Measurements from ENCODE around the gene ELMO3.

Gene ELMO3

DNA sequence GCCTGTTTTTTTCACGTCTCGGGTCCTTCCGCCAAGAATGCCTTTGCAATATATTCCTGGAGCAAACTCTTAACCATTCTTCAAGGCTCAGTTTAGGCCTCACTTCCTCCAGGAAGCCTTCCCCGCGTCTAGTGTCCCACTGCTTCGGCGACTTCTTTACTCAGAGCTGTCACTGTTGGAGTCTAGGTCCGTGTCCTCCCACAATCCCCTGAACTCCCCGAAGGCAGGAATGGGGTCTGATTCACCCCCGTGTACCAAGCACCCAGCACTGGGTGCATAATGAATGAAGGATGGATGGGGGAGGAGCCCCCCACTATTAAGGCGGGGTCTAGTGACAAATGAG, 15.7 kb upstream of the ELMO3 start:
- DNase-seq (ENCODE audit: low spot score): no peak

DNA sequence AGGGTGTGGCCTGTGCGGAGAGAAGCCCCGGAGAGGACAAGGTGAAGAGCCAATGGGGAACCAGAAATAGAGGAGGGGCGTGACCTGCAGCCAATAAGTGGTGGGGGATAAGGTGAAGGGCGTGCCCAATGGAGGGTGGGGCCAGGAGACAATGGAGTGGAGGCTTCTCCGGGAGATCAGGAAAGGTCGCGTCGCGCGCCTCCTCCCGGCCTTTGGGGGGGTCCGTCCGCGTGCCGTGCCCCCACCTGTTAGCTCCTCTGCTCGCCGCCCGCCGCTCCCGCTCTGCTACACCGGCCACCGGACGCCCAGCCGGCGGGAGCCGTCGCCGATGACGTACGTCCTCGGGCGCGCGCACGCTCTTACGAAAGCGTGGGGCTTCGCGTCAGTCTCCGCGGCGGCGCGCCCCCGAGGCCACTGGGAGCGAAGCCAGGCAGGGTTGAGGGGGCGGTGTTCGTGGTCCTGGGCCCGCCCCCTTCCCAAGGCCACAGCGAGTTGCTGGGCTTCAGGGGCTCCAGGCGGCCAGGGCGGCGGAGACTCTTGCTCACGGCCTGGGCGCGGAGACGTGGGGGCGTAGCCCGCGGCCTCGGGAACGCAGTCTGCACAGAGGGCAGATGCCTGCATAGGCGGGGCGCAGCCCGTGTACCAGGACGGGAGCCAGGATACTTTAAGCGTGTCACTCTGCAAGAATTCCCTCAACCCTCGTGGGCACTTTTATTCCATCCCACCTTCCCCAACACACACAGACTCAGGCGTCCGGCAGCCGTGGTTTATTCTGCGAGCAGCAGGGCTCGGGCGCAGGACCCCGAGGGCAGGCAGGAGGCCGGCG, 15.1 kb upstream of the ELMO3 start, which contains the start of gene MATCAP1:
Gene MATCAP1 (minus strand): TSS at position 337 of the 826 bp plus-strand sequence. CDS start 3,353 bp downstream, outside the sequence.
- DNase-seq (ENCODE audit: low spot score): peak; percentile 97

DNA sequence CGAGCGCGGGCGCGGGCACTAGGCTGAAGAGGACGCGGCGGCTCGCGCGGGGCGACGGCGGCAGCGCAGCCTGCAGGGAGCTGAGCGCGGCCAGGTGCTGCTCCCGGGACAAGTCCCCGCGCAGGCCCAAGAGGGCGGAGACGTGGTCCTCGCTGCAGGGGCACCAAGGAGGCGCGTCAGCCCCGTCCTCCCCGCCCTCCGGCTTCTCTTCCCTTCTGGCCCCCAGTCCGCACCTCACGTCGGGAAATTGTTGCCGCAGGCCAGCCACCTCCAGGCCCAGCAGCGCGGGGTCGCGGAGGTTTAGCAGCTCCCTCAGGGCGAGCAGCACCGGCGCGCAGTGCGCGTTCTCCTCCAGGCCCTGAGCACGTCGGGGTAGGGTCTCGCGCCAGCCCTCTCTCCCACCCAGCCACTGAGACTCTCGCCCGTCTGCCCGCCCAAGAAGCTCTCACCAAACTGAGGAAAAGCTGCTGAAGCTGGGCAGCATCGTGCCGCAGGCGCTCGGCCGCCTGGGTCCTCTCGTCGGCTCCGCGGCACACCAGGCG, 14.4 kb upstream of the ELMO3 start:
- no peak for DNase-seq (ENCODE audit: low spot score)

DNA sequence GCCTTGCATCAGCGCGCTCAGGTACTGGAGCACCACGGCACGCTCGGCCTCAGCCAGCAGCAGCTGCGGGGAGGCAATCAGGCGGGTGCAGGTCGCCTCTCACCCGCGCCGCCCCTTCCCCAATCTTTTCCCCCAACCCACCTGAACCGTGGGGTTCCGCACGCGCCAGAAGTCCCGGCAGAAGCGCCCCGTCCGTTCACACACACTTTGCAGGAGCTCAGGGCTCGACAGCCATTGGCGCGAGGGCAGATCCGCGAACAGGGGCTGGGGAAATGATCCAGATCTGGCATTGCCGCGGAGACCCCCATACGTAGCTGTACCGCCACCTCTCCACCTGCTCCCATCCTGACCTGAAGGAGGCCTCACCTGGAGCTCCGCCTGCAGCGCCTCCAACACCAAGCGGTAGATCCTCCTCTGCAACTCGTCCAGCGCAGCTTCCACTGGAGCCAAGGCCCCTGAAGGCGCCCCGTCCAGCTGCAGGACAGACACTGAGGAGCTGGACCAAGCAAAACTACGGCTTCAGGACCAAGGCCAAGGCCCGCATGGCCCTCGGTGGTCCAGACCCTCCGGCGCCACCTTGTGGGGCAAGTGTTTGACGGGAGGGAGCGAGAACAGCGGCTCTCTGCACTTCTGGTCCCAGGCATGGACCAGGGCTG, 13.8 kb upstream of the ELMO3 start:
- DNase-seq (ENCODE audit: low spot score): peak; percentile 80

DNA sequence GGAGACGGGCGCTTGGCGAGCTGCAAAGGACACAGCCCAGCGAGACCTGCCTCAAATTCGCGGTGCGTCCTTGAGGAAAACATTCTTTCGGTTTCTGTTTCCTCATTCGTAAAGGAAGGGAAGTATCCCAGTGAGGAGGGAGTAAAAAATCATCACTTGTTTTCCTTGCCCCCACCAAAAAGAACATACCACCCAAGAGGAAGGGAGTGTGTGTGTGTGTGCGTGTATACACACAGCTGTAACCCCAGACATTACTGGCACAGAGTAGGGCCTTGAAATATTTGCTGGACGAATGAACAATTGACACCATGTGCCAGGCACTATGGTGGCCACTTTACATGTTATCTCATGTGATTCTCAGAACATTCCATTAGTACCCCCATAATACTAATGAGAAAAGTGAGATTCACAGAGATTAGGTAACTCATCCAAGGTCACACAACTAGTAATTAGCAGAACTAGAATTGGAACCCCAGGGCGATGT, 13.2 kb upstream of the ELMO3 start:
- no peak for DNase-seq (ENCODE audit: low spot score)

DNA sequence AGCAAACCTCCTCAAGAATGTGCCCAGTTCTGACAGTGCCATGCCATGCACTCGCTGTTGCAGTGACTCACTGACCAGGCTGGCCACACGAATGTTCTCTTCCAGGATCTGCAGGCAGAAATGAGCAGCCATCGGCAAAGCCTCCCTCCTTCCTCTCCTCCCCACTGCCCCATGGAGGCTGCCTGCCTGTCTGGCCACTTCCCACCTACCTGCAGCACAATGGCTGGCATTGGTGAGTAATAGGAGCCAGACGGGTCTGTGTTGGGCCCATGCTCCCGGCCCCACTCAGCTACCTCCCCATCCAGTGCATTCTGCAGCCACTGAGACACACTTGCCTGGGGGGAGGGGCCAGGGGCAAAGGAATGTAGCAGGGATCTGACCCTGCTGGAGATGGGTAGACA, 12.4 kb upstream of the ELMO3 start:
- DNase-seq (ENCODE audit: low spot score): no peak

DNA sequence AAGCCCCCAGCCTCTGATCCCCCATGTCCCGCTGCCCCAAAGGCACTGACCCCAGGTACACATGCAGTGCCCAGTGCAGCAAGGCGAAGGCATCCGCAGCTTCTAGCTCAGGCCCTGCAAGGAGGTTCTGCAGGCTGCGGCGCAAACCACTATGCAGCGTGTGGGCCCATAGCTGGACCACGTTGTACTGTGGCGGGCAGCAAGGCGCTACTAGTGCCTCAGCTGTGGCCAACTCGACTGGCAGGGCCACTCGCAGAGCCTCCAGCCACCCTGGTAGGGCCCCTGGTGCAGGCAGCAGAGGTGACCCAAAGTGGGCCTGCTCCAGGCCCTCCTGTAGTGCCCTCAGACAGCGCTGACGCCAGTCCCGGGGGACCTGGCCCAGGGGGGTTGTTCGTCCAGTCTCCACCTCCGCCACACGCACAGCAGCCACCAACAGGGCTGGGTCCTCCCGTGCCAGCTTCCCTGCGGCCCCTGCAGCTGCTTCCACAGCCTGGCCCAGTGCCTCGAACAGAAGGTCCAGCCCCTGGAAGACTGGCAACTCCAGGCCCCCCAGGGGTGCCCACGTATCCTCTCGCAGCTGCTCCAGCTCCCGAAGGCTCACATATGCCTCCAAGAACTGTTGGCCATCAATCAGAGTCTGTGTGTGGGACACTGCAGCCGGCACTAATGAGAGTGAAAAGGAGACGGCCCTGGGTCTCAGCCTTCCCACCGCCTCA, 11.6 kb upstream of the ELMO3 start:
- DNase-seq (ENCODE audit: low spot score): no peak

DNA sequence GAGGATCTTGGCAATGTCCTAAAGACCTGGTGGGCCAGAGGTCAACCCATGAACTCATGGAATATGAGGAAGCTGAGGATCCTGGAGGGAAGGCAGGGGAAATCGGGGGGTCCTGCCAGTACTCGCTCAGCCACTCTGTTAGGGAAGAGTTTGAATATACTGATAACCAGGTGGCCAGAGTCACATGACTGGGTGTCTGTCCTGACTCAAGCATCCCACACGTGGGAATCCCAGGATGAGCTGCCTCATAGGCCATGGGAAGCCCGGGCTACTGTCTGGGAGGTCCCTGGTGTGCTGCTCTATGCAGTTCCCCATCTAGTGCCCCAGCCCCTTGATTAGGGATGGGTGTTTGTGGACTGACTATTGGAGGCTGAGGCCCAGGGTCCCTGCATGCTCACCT, 10.6 kb upstream of the ELMO3 start:
- no peak for DNase-seq (ENCODE audit: low spot score)

DNA sequence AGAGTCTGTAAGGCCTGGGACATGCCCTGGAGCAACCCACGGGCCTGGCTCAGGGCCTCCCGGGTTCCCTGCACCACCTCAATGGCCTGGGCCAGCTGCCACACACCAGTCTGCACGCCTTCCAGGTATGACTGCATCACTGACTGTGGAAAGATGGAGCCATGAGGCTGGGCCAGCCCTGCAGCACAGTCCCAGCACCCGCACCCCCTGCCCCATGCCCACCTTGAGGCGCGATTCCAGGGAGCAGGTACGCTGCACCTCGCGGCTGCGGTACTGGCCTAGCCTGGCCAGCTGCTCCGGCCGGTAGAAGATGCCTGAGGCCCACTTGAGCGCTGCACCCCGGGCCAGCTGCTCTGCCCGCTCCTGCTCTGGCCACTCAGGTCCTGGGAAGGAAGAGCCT, 10.1 kb upstream of the ELMO3 start:
- no peak for DNase-seq (ENCODE audit: low spot score)

DNA sequence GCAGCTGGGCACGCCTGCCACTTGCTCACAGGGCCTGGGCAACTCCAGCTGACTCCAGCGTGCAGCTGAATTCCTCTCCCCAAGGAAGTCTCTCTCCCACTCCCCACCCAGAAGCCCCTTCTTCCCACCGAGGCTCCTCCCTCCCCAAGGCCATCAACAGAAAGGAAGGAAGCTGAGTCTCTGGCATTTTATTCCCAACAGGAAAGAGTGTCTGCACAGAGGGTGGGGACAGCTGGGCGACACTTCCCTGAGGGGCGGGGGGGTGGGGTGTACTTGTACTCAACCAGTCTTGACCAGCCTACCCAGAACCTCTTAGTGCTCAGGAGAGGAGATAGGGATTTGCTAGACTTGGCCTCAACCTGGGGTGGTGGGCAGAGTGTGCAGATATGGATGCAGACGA, 8.9 kb upstream of the ELMO3 start, which contains the start of gene EXOC3L1:
Gene EXOC3L1 (minus strand): TSS at position 96 of the 400 bp plus-strand sequence. CDS start 460 bp downstream, outside the sequence.
- DNase-seq (ENCODE audit: low spot score): no peak

DNA sequence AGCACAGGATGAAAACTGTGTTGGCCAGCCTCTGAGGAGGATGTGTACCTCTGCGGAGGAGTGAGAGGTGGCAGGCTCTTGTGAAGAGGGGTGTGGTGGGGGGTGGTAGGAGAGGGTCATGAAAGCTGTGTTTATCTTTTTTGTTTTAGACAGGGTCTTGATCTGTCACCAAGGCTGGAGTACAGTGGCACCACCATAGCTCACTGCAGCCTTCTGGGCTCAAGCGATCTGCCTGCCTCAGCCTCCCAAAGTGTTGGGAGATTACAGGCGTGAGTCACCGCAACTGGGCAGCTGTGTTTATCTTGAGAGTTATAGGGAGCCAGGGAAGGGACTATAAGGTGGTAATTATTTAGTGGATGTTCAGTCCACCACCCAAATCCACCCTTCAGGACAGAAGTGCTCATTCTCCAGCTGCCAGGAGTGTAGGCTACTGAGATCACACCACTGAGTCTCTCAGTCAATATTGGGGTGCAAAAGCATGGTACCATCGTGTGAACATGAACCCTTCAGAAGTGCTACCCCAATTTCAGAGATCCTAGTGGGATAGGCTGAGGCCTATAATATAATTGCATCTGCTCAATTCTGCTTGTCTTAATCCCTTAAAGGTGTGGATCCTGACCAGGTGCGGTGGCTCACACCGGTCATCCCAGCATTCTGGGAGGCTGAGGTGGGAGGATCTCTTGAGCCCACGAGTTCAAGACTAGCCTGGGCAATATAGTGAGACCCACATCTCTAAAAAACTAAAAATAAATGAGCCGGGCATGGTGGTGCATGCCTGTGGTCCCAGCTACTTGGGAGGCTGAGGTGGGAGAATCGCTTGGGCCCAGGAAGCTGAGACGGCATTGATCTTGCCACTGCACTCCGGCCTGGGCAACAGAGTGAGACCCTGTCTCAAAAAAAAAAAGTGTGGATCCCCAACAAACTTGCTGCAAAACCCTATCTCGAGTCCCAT, 8.2 kb upstream of the ELMO3 start:
- no peak for DNase-seq (ENCODE audit: low spot score)

DNA sequence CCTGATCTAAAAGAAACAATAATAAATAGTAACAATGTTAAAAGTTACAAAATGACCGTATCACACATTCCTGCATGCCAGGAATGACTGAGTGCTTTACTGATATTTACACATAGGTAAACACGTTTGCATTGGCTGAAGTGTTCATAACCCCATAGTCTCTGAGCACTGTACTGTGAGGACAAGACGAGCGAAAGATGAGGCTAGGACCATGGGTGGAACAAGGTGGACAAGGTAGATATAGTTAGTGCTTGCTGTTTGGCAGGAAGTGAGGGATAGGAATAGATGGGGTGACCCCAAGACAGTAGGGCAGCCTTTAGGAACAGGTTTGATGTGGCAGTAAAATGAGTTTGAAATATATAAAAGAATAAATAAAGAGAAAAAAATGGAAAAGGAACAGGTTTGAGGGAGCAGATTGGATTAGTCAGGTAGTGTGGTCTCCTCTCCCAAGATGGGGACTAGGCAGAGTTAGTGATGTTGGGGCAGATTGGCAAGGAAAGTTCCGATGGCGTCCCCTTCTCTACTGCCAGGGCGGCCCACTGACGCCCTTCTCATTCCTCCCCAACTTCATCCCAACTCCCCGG, 7.4 kb upstream of the ELMO3 start:
- DNase-seq (ENCODE audit: low spot score): no peak

DNA sequence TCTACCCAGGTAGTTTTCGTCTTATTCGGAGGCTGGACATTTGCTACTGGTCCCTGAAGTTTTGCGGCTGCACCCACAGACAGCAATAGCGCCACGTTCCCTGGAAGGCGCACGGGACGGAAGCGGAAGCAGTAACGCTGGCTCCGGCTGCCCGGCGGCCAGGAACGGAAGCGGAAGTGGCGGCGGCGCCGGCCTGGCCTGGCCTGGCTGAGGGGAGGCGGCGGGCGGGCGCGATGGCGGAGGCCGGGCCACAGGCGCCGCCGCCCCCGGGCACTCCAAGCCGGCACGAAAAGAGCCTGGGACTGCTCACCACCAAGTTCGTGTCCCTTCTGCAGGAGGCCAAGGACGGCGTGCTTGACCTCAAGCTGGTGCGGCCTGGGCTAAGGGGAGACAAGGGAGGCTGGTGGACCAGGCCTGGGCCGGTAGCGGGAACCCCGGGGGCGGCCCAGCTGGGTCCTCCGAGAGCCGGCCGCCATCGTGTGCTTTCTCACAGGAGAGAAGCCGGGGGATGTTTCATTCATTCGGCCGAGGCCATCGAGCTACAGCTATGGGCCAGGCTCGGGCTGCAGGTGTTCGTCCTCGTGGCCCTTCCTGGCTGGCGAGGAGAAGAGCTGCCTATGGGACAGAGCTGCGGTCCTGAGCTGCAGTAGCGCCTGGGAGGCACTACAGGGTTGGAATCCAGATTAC, 6.8 kb upstream of the ELMO3 start, which contains the start of gene E2F4:
Gene E2F4 (plus strand): TSS at position 161 of the 687 bp plus-strand sequence. CDS start 73 bp downstream, at position 234.
- peak; percentile 91 for DNase-seq (ENCODE audit: low spot score)

DNA sequence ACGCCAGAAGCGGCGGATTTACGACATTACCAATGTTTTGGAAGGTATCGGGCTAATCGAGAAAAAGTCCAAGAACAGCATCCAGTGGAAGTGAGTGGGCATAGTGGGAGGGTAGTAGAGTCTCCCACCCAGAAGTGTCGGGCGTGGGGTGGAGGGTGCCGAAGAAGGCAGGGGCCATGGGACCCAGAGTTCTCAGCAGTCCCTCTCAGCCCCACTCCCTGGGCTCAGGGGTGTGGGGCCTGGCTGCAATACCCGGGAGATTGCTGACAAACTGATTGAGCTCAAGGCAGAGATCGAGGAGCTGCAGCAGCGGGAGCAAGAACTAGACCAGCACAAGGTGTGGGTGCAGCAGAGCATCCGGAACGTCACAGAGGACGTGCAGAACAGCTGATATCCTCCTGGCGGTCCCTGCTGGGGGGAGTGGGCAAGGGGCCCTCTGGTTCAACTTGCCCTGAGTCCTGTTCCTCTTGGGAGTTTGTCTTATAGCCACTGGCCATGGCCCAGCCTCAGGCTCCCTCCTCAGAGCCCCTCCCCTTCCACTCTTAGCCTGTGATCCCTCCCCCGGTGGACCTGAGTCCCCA, 6.1 kb upstream of the ELMO3 start:
- DNase-seq (ENCODE audit: low spot score): no peak

DNA sequence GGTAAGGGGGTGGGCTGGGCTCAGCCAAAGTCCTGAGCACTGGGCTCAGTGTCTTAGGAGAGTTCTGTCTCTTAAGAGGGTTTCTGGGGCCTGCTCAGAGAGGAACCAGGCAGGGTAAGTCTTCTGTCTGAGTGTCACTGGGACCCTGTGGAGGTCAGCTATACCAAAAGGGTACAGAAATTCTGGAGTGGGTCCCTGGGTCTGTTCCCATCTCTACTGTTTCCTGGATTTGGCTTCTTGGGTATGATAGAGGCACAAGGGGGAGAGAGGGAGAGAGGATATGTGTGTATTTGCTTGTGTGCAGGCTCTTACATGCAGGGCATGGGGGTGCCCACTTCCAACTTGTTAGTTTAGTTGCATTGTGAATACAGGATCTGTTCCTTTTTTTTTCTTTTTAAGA, 5.4 kb upstream of the ELMO3 start:
- DNase-seq (ENCODE audit: low spot score): no peak

DNA sequence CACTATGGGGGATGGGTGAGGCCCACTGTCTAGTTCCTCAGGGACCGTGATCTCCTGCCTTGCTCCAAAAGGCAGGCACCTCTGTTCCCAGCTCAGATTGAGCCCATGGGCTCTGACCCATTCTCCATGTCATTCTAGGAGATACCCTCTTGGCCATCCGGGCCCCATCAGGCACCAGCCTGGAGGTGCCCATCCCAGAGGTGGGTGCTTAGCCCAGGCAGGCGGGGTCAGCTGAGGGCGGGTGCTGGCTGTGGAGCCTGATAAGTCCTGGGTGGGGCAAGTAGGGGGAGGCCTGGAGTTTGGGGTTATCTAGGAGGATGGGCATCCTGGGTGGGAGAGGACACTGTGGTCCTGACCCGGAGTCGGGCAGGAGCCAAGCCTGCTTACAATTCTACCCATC, 4.7 kb upstream of the ELMO3 start:
- no peak for DNase-seq (ENCODE audit: low spot score)

DNA sequence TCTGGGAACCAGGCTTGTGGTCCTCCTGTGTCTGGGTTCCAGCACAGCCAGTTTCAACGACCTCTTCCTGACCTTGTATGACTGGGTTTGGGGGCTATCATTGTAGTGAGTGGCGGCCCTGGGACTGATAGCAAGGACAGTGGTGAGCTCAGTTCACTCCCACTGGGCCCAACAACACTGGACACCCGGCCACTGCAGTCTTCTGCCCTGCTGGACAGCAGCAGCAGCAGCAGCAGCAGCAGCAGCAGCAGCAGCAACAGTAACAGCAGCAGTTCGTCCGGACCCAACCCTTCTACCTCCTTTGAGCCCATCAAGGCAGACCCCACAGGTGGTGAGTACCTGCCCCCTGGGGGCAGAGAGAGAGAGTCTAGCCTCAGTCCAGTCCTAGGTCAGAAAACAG, 3.3 kb upstream of the ELMO3 start:
- no peak for DNase-seq (ENCODE audit: low spot score)

DNA sequence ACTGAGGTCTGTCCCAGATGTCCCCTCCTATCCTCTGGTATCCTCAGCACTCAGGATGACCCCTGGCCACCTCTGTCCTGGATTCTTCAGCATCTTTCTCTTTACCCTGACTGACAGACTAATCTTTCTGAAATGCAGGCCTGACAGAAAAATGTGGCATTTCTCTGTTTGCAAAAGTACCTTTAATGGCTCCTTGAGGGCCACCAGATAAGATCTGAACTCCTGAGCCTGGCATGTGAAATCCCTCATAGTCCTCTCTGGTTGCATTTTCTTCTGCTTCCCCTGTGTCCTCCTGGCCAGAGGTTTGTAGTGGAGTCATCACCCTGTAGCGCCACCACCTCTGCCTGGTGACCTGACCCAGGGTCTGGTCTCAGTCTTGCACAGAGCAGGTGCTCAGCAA, 2.0 kb upstream of the ELMO3 start:
- DNase-seq (ENCODE audit: low spot score): no peak

DNA sequence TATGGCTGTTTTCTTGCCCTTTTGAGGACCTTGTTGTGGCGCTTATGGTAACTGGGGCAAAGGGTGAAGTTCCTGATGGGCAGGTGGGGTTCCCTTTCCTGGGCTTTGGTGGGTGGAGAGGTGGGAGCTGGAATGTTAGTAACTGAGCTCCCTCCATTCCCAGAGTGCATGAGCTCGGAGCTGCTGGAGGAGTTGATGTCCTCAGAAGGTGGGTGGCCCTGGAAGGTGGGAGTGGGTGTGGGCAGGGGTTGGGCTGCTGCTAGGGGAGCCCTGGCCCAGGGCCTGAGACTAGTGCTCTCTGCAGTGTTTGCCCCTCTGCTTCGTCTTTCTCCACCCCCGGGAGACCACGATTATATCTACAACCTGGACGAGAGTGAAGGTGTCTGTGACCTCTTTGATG, 1.2 kb upstream of the ELMO3 start:
- no peak for DNase-seq (ENCODE audit: low spot score)

DNA sequence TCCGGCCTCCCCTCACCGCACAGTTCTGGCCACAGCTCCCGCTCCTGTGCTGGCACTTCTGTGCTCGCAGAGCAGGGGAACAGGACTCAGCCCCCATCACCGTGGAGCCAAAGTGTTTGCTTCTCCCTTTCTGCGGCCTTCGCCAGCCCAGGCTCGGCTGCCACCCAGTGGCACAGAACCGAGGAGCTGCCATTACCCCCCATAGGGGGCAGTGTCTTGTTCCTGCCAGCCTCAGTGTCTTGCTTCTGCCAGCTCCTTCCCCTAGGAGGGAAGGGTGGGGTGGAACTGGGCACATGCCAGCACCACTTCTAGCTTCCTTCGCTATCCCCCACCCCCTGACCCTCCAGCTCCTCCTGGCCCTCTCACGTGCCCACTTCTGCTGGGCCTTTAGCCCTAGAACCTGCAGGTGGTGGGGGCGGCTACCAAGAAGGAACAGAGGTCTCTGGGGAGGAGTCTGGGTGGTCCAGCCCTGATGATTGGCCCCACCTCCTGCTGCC, 645 bp upstream of the ELMO3 start:
- DNase-seq (ENCODE audit: low spot score): peak; percentile 42

Data from globus pallidus (tissue), 1 donor.